T-cell (primary cell): ENCODE results near the gene DAPP1. TPM values are rescaled to one million over a fixed set of nuclear protein-coding genes. Genes with fewer than 3 reads are reported as not detected.

Experiments
- ATAC-seq, 4 experiments: fragments of 200-7000 bp in 3 of 4; fragments of 150-1000 bp in 1 of 4; cut with Tn5 transposase; replicated peaks in 1 of 4; 1 replicate in 3 of 4; 2 replicates in 1 of 4; pipeline ENCODE4 v1.10.0; 2021; ENCODE audit warnings: moderate library complexity in 3 of 4, mild to moderate bottlenecking in 2 of 4, moderate number of reproducible peaks in 1 of 4
- CTCF ChIA-PET, 2 donors: fragments of 300-600 bp; sonication (Branson Sonifier 250); formaldehyde crosslinking; loops; one replicate each; lab custom pipeline; 2022; ENCODE audit warnings: antibody characterized with exemption in 2 of 2; lab: Charles Lee
- POLR2A ChIA-PET, 2 donors: fragments of 300-600 bp; sonication (Branson Sonifier 250); formaldehyde crosslinking; loops; one replicate each; lab custom pipeline; 2022; ENCODE audit warnings: antibody characterized with exemption in 2 of 2; lab: Charles Lee
- DNase-seq, 35 experiments: peaks; one replicate each; pipeline versions ENCODE4 v3.0.0 to v3.0.0-alpha.2; 2013 to 2023
- H3K27ac ChIP-seq: one replicate; pipeline ENCODE4 v1.5.1; 2013; ENCODE audit warnings: low read length
- H3K27me3 ChIP-seq, 2 experiments: replicated peaks in 1 of 2; 1 replicate in 1 of 2; 2 replicates in 1 of 2; pipeline versions ENCODE4 v1.6.1 to v1.7.0; 2013; ENCODE audit warnings: low read length in 1 of 2, mixed read lengths in 1 of 2; ENCODE audit not compliant: control insufficient read depth in 2 of 2, insufficient read depth in 2 of 2; ENCODE audit errors: extremely low read depth in 1 of 2
- H3K36me3 ChIP-seq, 2 donors: 1 replicate in 1 of 2; 2 replicates in 1 of 2; pipeline versions ENCODE4 v1.6.1 to v1.7.0; 2013; ENCODE audit warnings: low read length in 1 of 2; ENCODE audit not compliant: control insufficient read depth in 2 of 2, insufficient read depth in 1 of 2; ENCODE audit errors: extremely low read depth in 1 of 2
- H3K4me1 ChIP-seq, 2 experiments: 1 replicate in 1 of 2; 2 replicates in 1 of 2; pipeline versions ENCODE4 v1.6.1 to v1.7.0; 2013; ENCODE audit warnings: low read length in 2 of 2, mixed read lengths in 1 of 2; ENCODE audit not compliant: insufficient read depth in 2 of 2, control insufficient read depth in 1 of 2; ENCODE audit errors: extremely low read depth in 1 of 2
- H3K4me3 ChIP-seq, 2 donors: 1 replicate in 1 of 2; 2 replicates in 1 of 2; pipeline versions ENCODE4 v1.5.1 to v1.7.0; 2013; ENCODE audit warnings: mild to moderate bottlenecking in 2 of 2, low read length in 1 of 2, moderate library complexity in 1 of 2; ENCODE audit not compliant: control insufficient read depth in 1 of 2; ENCODE audit errors: extremely low read depth in 1 of 2
- H3K9me3 ChIP-seq: 2 replicates; pipeline ENCODE4 v1.7.0; 2013
- H3K27ac Mint-ChIP-seq, 2 donors: one replicate each; pipeline ENCODE4 v1.8.0; 2020 to 2021; ENCODE audit warnings: mild to moderate bottlenecking in 2 of 2, mixed read lengths in 2 of 2
- H3K27me3 Mint-ChIP-seq, 2 donors: one replicate each; pipeline ENCODE4 v1.8.0; 2021 to 2022; ENCODE audit warnings: mixed read lengths in 2 of 2
- H3K36me3 Mint-ChIP-seq: one replicate; pipeline ENCODE4 v1.8.0; 2021; ENCODE audit warnings: mixed read lengths
- H3K4me1 Mint-ChIP-seq, 3 donors: one replicate each; pipeline ENCODE4 v1.8.0; 2020 to 2022; ENCODE audit warnings: mixed read lengths in 3 of 3, mild to moderate bottlenecking in 1 of 3
- H3K4me3 Mint-ChIP-seq, 3 donors: one replicate each; pipeline ENCODE4 v1.8.0; 2020 to 2022; ENCODE audit warnings: mild to moderate bottlenecking in 3 of 3, mixed read lengths in 3 of 3, moderate library complexity in 3 of 3
- H3K9me3 Mint-ChIP-seq, 3 donors: one replicate each; pipeline ENCODE4 v1.8.0; 2020 to 2022; ENCODE audit warnings: mixed read lengths in 3 of 3
- WGBS: methylation state at CpG from one replicate; pipeline ENCODE4 v1.1.5; 2013; ENCODE audit warnings: missing lambda C conversion rate; ENCODE audit not compliant: insufficient coverage; 5-methylcytosine and 5-hydroxymethylcytosine counted together
- total RNA-seq, 35 experiments: library from RNA in 6 of 35; stranded (reverse) in 6 of 35; fragments of 120-200 nt in 1 of 35; gene quantifications; one replicate each; pipeline versions ENCODE4 v1.2.1 to v1.2.4 and lab custom pipeline; 2013 to 2026

DAPP1 gene
- total RNA-seq, 5 donors from 2014 or later (not counting 1 experiment from before 2014, with no cell fraction given) = 12.9 to 18.7 (median 14.3) TPM

DNA sequence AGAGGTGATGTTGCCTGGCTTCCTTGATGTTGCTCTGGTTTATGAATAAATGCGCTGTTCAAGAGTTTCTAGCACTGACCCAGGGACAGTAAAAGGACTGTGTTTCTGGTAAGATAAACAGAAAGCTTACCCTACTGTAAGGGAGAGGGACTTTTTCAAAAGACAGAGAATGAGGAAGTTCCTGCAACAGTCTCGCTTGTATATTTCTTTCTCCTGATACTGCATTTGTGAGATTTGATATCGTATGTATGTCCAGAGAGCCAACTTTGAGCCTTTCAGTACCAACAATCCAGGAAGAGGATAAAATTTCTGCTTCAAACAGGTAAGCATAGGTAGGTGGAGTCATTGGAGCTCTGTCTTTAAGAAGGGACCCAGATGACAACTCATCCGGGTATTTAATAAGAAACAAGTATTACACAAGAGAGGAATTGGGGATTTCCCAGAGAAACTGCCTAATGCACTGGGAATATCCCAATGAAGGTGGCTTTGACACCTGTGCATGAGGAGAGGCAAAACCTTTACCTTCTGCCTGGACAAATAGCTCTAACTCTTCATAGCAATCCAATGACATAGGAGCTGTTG lies 773 bp downstream of the DAPP1 start:
- POLR2A ChIA-PET = interaction anchor here in 1 of 2 donors (0.9 to 1.6 kb wide), 2 partner anchors 9 to 13 kb away, joined by 4 to 6 read pairs; no protein-coding TSS in a partner anchor
- Mint-ChIP-seq H3K36me3 (peaks cover 4% of the 10 kb centered on the region), H3K27ac (peak overlapping the region; percentile 89 to 96), H3K9me3 (no peaks in the 10 kb centered on the region), H3K4me3 (peak overlapping the region; percentile 85 to 91 (median 89)), H3K27me3 (no peaks in the 10 kb centered on the region), H3K4me1 (peaks cover 67 to 68% (median 68%) of the 10 kb centered on the region in 3 donors)
- H3K4me3 ChIP-seq = peak overlapping the region; percentile 28 to 51
- H3K4me1 ChIP-seq = peaks cover 22 to 29% of the 10 kb centered on the region in 2 experiments
- peak overlapping the region; percentile 65 for H3K27ac ChIP-seq
- no peaks in the 10 kb centered on the region for H3K9me3 ChIP-seq
- H3K36me3 ChIP-seq = no peaks in the 10 kb centered on the region
- WGBS = 29% methylated on average over 1 of the region's 4 CpGs
- CTCF ChIA-PET = interaction anchor here (0.5 to 2.7 kb wide), 10 partner anchors 9 to 1318 kb away, joined by 3 to 29 read pairs (median 6); partner anchors contain the start of genes H2AZ1 (in 1 of the 2), METAP1 (in 1 of the 2) and TRMT10A (in 1 of the 2)
- no peak for ATAC-seq
- peak in 1 of 35 experiments; percentile 54 for DNase-seq
- H3K27me3 ChIP-seq = no peaks in the 10 kb centered on the region

- WGBS = no CpG with 5 or more reads among the region's 1 CpG
- H3K27me3 Mint-ChIP-seq = no peaks in the 10 kb centered on the region
- H3K9me3 ChIP-seq = no peaks in the 10 kb centered on the region
- DNase-seq = no peak
- ChIA-PET POLR2A (interaction anchor here in 1 of 2 donors (0.5 to 0.6 kb wide), 2 partner anchors 48 to 827 kb away, joined by 6 read pairs; no protein-coding TSS in a partner anchor), CTCF (interaction anchor here (1.0 to 2.7 kb wide), 3 partner anchors 10 to 132 kb away, joined by 3 to 29 read pairs (median 12); partner anchors contain the start of gene H2AZ1 (in 1 of the 2))
- H3K27me3 ChIP-seq = no peaks in the 10 kb centered on the region
- H3K4me1 Mint-ChIP-seq = peaks cover 69 to 76% (median 75%) of the 10 kb centered on the region in 3 donors
- peak overlapping the region; percentile 85 to 91 (median 89) for H3K4me3 Mint-ChIP-seq
- H3K27ac Mint-ChIP-seq = peak overlapping the region; percentile 27 to 89
- ATAC-seq = no peak
- no peak overlapping the region for H3K4me3 ChIP-seq
- H3K36me3 Mint-ChIP-seq = peaks cover 6% of the 10 kb centered on the region
- H3K9me3 Mint-ChIP-seq = no peaks in the 10 kb centered on the region
- peaks cover 22 to 29% of the 10 kb centered on the region in 2 experiments for H3K4me1 ChIP-seq
- H3K27ac ChIP-seq = no peak overlapping the region
- no peaks in the 10 kb centered on the region for H3K36me3 ChIP-seq
These were observed 2.0 kb downstream of the DAPP1 start for GRCh38 chr4:99818661-99819060.

GRCh38 chr4:99821918-99822503 lies 5.4 kb downstream of the DAPP1 start:
- no peaks in the 10 kb centered on the region for H3K27me3 ChIP-seq
- Mint-ChIP-seq H3K9me3 (no peaks in the 10 kb centered on the region), H3K27me3 (no peaks in the 10 kb centered on the region), H3K4me3 (peak overlapping the region in 1 of 3 donors; percentile 7), H3K4me1 (peaks cover 70 to 83% (median 79%) of the 10 kb centered on the region in 3 donors), H3K27ac (peak overlapping the region; percentile 12 to 21), H3K36me3 (peaks cover 23% of the 10 kb centered on the region)
- H3K9me3 ChIP-seq = no peaks in the 10 kb centered on the region
- peaks cover 0 to 2% of the 10 kb centered on the region in 2 donors for H3K36me3 ChIP-seq
- ATAC-seq (peak in 3 of 4 experiments; percentile 12 to 35 (median 26)), DNase-seq (no peak)
- whole genome bisulfite sequencing = no CpG with 5 or more reads among the region's 4 CpGs
- peaks cover 2 to 16% of the 10 kb centered on the region in 2 experiments for H3K4me1 ChIP-seq
- POLR2A ChIA-PET = no interaction called here
- no peak overlapping the region for H3K27ac ChIP-seq
- CTCF ChIA-PET = interaction anchor here (0.5 to 3.2 kb wide), 4 partner anchors 11 to 911 kb away, joined by 3 to 8 read pairs (median 3); no protein-coding TSS in a partner anchor
- H3K4me3 ChIP-seq = no peak overlapping the region

- DNase-seq (no peak), ATAC-seq (no peak)
- H3K27me3 Mint-ChIP-seq = no peaks in the 10 kb centered on the region
- H3K4me3 ChIP-seq = no peak overlapping the region
- peaks cover 63 to 82% (median 76%) of the 10 kb centered on the region in 3 donors for H3K4me1 Mint-ChIP-seq
- H3K27ac ChIP-seq = no peak overlapping the region
- peaks cover 26% of the 10 kb centered on the region for H3K36me3 Mint-ChIP-seq
- H3K9me3 Mint-ChIP-seq = no peaks in the 10 kb centered on the region
- CTCF ChIA-PET = interaction anchor here in 1 of 2 donors (3.2 kb wide), 1 partner anchor 11 kb away, joined by 8 read pairs; no protein-coding TSS in a partner anchor
- POLR2A ChIA-PET = no interaction called here
- H3K27me3 ChIP-seq = no peaks in the 10 kb centered on the region
- H3K9me3 ChIP-seq = no peaks in the 10 kb centered on the region
- H3K36me3 ChIP-seq = peaks cover 0 to 2% of the 10 kb centered on the region in 2 donors
- 92% methylated on average over 3 of the region's 3 CpGs for WGBS
- no peak overlapping the region for H3K4me3 Mint-ChIP-seq
- H3K4me1 ChIP-seq = peaks cover 2 to 9% of the 10 kb centered on the region in 2 experiments
- H3K27ac Mint-ChIP-seq = no peak overlapping the region
These were observed 6.1 kb downstream of the DAPP1 start for GRCh38 chr4:99822734-99823133.

DNA sequence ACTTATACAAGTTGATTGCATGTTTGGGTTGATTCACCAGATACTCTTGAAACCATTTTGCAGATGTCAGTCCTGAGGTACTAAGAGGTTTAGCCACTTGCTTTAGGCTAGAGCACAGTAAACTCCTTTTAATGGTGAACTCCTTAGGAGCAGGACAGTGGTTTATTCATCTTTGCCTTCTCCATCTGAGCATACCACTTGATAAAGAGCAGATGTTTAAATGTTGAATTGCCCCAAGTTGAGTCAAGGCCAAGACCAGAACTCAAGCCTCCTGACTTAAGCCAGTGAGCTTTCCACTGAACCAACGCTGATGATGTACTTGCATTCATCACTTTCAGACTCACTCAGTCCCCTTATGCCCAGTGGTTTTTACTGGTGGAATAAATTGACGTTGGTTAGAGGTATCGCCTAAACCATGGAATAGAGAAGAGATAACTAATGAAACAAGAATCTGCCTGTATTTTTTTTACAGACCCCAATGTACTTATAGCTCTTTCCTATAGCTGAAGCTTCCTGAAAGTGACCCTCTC lies 7.5 kb downstream of the DAPP1 start:
- H3K4me3 Mint-ChIP-seq = no peak overlapping the region
- no peaks in the 10 kb centered on the region for H3K27me3 ChIP-seq
- WGBS = no CpG with 5 or more reads among the region's 3 CpGs
- H3K9me3 Mint-ChIP-seq = no peaks in the 10 kb centered on the region
- peaks cover 0 to 2% of the 10 kb centered on the region in 2 donors for H3K36me3 ChIP-seq
- peaks cover 49 to 76% (median 68%) of the 10 kb centered on the region in 3 donors for H3K4me1 Mint-ChIP-seq
- no peak for DNase-seq
- H3K4me1 ChIP-seq = peaks cover 2 to 3% of the 10 kb centered on the region in 2 experiments
- H3K27ac ChIP-seq = no peak overlapping the region
- ChIA-PET CTCF (interaction anchor here (1.5 to 2.3 kb wide), 2 partner anchors 12 to 16 kb away, joined by 4 to 5 read pairs; no protein-coding TSS in a partner anchor), POLR2A (interaction anchor here (0.5 to 0.7 kb wide), 3 partner anchors 33 to 359 kb away, joined by 3 to 5 read pairs (median 3); no protein-coding TSS in a partner anchor)
- no peak overlapping the region for H3K4me3 ChIP-seq
- peaks cover 27% of the 10 kb centered on the region for H3K36me3 Mint-ChIP-seq
- H3K9me3 ChIP-seq = no peaks in the 10 kb centered on the region
- H3K27me3 Mint-ChIP-seq = no peaks in the 10 kb centered on the region
- no peak for ATAC-seq
- no peak overlapping the region for H3K27ac Mint-ChIP-seq

DNA sequence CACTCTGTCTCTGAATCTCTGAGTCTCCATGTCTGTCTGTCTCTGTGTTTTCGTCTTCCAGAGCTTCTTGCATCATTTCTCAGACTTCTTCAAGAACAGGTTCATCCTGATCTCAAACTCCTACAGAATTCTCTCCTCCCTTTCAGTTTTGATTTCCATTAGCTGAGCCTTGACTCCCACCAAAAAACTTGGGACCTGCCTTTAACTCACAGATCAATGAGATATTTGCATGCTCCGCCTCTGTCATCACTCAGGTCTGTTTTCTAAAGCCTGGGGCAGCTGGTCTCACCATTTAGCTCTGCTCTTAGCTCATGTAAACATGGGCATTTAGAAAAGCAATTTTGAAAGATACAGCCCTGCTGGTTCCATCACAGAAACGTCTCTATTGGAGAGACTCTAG lies 8.6 kb downstream of the DAPP1 start:
- Mint-ChIP-seq H3K4me1 (peaks cover 38 to 67% (median 58%) of the 10 kb centered on the region in 3 donors), H3K4me3 (no peak overlapping the region), H3K36me3 (peaks cover 27% of the 10 kb centered on the region), H3K9me3 (no peaks in the 10 kb centered on the region), H3K27me3 (no peaks in the 10 kb centered on the region), H3K27ac (peak overlapping the region in 1 of 2 donors; percentile 2)
- CTCF ChIA-PET = interaction anchor here (1.5 to 2.3 kb wide), 2 partner anchors 13 to 17 kb away, joined by 4 to 5 read pairs; no protein-coding TSS in a partner anchor
- Histone ChIP-seq H3K27me3 (no peaks in the 10 kb centered on the region), H3K4me3 (no peak overlapping the region), H3K27ac (no peak overlapping the region), H3K9me3 (no peaks in the 10 kb centered on the region), H3K4me1 (peaks cover 0 to 3% of the 10 kb centered on the region in 2 experiments), H3K36me3 (peaks cover 0 to 2% of the 10 kb centered on the region in 2 donors)
- DNase-seq (no peak), ATAC-seq (no peak)
- POLR2A ChIA-PET = no interaction called here
- WGBS = 90% methylated on average over 3 of the region's 3 CpGs
